KOPT-K1 (cell line): Measurements from ENCODE around the gene NUDT10.
"Not testable (repeated sequence)": the region's sequence is repeated elsewhere in the genome, so short reads cannot be mapped to it uniquely, and the experiment has no call there.

Source experiments
- H3K27ac ChIP-seq: fragments of 200-600 bp; sonication (generic); 2 replicates; pipeline ENCODE4 v1.5.1; 2016; ENCODE audit warnings: antibody characterized with exemption, mild to moderate bottlenecking, low read depth, low read length; ENCODE audit not compliant: poor library complexity, severe bottlenecking
- H3K36me3 ChIP-seq: fragments of 200-600 bp; sonication (generic); 2 replicates; pipeline ENCODE4 v1.5.1; 2017; ENCODE audit warnings: antibody characterized with exemption, mild to moderate bottlenecking, low read length, moderate library complexity; ENCODE audit not compliant: insufficient read depth
- H3K9me3 ChIP-seq: fragments of 200-600 bp; sonication (generic); 2 replicates; pipeline ENCODE4 v1.5.1; 2017; ENCODE audit warnings: antibody characterized with exemption, low read length, mild to moderate bottlenecking; ENCODE audit not compliant: insufficient read depth, poor library complexity, severe bottlenecking

The NUDT10 gene

DNA sequence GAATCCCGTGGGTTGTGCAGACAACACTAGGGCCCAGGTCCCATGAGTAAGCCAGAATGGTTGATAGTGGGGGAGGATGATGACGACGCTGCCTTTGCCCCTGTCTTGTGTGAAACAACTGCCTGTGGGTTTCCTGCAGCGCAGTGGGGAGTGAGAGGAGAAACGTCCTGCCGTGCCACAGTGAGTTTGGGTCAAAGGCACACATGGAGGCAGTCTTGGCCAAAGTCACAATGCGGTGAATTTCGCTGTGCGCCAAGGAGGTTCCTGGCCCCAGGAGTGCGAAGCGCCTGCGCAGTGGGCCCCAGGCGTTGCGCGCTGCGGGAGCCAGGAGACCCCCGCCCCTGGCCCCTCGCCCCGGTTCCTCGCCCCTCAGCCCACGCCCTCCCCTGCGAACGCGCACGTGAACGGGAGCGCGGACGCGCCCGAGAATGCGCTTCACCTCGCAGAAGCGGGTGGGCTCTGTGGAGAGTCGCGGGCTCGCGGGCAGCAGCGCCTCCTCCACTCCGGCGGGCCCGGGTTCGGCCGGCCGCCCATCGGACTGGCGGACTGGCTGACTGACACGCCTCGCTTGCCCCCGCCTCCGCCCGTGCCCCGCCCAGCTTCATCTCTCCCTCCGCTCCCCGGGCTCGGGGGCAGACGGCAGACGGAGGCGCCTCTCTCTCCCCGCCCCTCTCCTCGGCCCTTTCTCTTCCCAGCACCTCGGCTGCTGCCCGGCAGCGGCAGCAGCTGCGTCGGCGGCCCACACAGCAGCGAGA lies at the start of gene NUDT10:
Gene NUDT10, plus strand, starts transcription at position 635 of the 755 bp plus-strand sequence. CDS start 144 bp downstream, outside the sequence.
- Histone ChIP-seq H3K36me3 (no peaks in the 10 kb centered on the region), H3K9me3 (no peaks in the 10 kb centered on the region), H3K27ac (no peak within 1 kb of the TSS)

DNA sequence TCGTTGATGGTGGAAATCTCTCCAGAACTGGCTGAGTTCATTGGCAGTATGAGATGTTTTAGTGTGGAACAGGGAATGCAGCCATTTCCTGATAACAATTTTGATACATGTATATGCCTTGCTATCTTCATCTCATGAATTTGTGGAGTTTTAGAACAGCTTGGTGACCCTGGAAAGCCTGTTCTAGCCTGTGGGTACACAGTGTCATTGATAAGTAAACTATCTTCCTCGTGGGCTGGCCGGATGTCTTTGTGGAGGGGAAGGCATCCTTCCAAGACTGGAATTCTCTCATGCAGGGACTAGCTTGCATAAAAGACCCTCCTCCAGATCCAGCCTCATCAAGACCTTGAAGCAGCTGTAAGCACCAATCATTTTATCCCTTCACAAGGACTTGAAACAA lies 40.2 kb upstream of the NUDT10 start:
- no peaks in the 10 kb centered on the region for H3K9me3 ChIP-seq
- H3K36me3 ChIP-seq = no peaks in the 10 kb centered on the region
- H3K27ac ChIP-seq = no peak overlapping the region

DNA sequence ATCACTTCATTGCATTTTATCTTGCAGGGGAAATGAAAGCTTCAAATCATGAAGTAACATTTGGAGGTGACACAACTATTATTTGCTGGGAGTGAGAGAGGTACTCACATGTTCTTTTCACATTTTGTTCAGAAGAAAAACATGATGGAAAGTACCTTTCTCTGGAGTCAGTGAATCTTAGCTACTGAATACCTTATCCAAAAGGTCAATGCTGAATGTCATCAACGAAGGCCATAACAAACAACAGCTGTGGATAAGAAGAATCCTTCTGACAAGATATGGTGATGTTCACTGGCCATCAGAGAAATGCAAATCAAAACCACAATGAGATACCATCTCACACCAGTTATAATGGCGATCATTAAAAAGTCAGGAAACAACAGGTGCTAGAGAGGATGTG lies 36.5 kb upstream of the NUDT10 start:
- H3K36me3 ChIP-seq = no peaks in the 10 kb centered on the region

DNA sequence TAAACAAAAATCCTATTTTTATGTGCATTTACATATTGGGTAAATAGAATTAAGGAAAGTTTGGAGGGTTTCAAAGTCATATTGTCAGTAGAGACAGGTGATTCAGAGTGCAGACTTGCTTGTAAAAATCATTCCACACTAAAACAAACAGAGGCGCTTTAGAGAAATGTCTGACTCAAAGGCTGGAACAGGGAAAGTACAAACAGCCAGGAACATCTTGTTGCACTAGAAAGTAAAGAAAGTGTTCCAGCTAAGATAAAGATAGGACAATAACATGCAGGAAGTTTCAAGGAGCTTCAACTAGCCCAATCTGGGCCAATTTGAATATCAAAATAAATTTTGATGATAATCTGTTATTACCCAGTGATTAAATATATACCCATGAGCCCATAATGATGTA lies 16.4 kb upstream of the NUDT10 start:
- Histone ChIP-seq H3K9me3 (no peaks in the 10 kb centered on the region), H3K36me3 (no peaks in the 10 kb centered on the region), H3K27ac (no peak overlapping the region)

More for the DNA sequence above, 36.5 kb upstream of the NUDT10 start:
- Histone ChIP-seq H3K9me3 (no peaks in the 10 kb centered on the region), H3K27ac (no peak overlapping the region)

DNA sequence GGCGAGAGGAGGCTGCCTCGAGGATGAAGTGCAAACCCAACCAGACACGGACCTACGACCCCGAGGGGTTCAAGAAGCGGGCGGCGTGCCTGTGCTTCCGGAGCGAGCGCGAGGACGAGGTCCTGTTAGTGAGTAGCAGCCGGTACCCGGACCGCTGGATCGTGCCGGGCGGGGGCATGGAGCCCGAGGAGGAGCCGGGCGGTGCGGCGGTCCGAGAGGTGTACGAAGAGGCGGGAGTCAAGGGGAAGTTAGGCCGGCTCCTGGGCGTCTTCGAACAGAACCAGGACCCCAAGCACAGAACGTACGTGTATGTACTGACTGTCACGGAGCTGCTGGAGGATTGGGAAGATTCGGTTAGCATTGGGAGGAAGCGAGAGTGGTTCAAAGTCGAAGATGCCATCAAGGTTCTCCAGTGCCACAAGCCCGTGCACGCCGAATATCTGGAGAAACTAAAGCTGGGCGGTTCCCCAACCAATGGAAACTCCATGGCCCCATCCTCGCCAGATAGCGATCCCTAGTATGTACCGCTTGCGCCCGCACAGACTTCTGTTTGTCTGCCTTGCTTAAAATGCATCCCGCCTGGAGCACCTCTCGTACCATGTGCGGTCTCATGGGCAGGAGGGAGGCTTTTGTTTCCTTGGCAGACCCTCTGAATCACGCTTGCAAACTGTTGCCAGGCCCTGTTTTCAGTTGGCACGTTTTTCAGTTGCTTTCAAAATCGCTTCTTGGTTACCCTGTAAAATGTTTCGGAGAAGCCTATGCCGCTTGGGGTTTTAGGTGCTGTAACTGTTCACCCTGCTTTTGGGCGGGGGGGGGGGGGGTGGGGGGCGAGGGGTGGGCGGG lies 542 bp downstream of the NUDT10 start:
- not testable (repeated sequence) for H3K27ac ChIP-seq, H3K9me3 ChIP-seq, H3K36me3 ChIP-seq

DNA sequence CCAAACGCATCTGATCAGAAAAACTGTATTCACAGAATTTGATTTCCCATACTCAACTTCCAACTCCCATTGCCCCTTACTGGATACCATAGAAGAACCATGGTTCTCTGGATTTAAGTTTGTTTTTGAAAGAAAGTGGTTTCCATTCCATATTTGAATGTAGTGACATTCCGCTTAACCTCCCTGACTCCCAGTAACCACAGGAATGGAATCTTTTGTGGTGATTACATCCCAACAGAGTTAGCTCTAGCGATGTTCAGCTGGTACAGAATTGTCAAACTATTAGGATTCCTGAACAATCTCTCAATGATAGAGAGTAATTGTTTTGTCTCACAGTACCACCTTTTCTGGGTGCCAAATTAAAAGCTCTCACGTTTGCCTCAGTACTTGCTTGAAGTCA lies 1.7 kb downstream of the NUDT10 start:
- H3K9me3 ChIP-seq = no peaks in the 10 kb centered on the region
- H3K36me3 ChIP-seq = no peaks in the 10 kb centered on the region

DNA sequence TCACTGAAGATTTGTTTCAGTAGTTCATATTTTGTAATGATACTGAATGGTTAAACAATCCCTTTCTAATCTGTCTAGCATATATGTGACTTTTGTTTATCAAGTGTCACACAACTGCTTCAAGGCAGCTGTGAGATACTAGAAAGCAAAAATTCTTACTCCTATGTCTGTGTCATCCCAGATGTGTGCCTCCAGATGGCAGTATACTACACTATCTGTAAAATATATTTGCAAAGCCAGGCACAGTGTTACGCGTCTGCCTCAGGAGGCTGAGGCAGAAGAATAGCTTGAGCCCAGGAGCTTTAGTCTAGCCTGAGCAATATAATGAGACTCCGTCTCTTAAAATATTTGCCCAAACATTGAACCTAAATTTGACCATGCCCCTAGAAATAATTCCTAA lies 4.0 kb downstream of the NUDT10 start:
- H3K27ac ChIP-seq = no peak overlapping the region
- no peaks in the 10 kb centered on the region for H3K9me3 ChIP-seq
- no peaks in the 10 kb centered on the region for H3K36me3 ChIP-seq

More for the DNA sequence above, 1.7 kb downstream of the NUDT10 start:
- H3K27ac ChIP-seq = no peak overlapping the region

DNA sequence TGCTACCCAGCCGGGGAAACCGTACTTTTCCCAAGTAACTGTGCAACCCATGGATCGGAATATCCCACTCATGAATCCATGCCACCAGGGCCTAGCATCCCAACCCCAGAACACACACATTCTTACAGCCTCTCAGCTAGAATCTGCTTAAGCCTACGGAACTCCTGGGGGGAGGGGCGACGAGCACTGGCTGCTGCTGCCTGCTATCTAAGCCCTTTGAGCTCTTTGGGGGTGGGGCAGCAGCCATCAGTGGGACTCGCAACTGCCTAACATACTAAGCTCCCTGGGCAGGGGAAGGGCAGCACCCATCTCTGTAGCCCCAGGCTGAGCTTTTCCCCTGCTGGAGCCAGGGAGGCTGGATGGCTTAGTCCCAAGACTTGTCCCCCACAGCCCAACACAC lies 28.6 kb downstream of the NUDT10 start:
- no peaks in the 10 kb centered on the region for H3K9me3 ChIP-seq
- no peaks in the 10 kb centered on the region for H3K36me3 ChIP-seq

DNA sequence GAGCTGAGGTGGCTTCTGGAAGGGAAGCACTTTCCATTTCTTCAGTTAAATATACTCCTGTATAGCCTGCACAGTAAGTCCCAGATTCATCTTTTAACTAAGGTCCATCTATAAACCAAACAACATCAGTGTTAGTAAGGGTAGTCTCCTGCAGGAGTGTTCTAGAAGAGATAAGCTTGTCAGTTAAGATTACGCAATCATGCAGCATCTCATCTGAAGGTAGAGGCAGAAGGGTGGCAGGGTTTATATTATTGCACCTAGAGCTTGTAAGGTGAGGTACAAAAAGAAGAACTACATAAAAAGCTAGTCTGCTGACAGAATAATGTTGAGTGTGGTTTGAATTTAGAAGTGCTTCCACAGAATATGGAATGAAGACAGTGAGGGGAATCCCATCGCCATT lies 44.0 kb downstream of the NUDT10 start:
- H3K9me3 ChIP-seq = no peaks in the 10 kb centered on the region
- no peak overlapping the region for H3K27ac ChIP-seq
- no peaks in the 10 kb centered on the region for H3K36me3 ChIP-seq

More for the DNA sequence above, 28.6 kb downstream of the NUDT10 start:
- H3K27ac ChIP-seq = no peak overlapping the region
